Fibroblast of skin of right quadriceps (primary cell): Measurements from ENCODE around the gene ZNF462.

ENCODE experiments used
- DNase-seq: peaks from one replicate; pipeline ENCODE4 v3.0.0-alpha.2; 2013

ZNF462 gene

GRCh38 chr9:107016383-107016782, 153.4 kb downstream of the ZNF462 start:
- no peak for DNase-seq

GRCh38 chr9:107018861-107019545, 156.0 kb downstream of the ZNF462 start:
- DNase-seq: peak; percentile 78

- peak; percentile 96 for DNase-seq
These were observed 157.1 kb downstream of the ZNF462 start for GRCh38 chr9:107020040-107020530.

- DNase-seq: no peak
These were observed 161.2 kb downstream of the ZNF462 start for GRCh38 chr9:107024193-107024592.

- no peak for DNase-seq
These were observed 162.5 kb downstream of the ZNF462 start for GRCh38 chr9:107025260-107026035.

- no peak for DNase-seq
These were observed 166.2 kb downstream of the ZNF462 start for GRCh38 chr9:107029146-107029545.

- no peak for DNase-seq
These were observed 171.0 kb downstream of the ZNF462 start for GRCh38 chr9:107033966-107034365.

GRCh38 chr9:107034831-107035230, 171.9 kb downstream of the ZNF462 start:
- no peak for DNase-seq

GRCh38 chr9:107036367-107036766, 173.4 kb downstream of the ZNF462 start:
- DNase-seq: no peak

GRCh38 chr9:107039542-107039941, 176.6 kb downstream of the ZNF462 start:
- DNase-seq: peak; percentile 95

- no peak for DNase-seq
These were observed 179.6 kb downstream of the ZNF462 start for GRCh38 chr9:107042606-107043005.

- DNase-seq: no peak
These were observed 180.9 kb downstream of the ZNF462 start for GRCh38 chr9:107043886-107044285.

- DNase-seq: no peak
These were observed 181.9 kb downstream of the ZNF462 start for GRCh38 chr9:107044872-107045271.

- no peak for DNase-seq
These were observed 183.7 kb downstream of the ZNF462 start for GRCh38 chr9:107046692-107047091.

GRCh38 chr9:107049046-107049802, 186.3 kb downstream of the ZNF462 start:
- DNase-seq: no peak

GRCh38 chr9:107049803-107050184, 186.8 kb downstream of the ZNF462 start:
- no peak for DNase-seq

GRCh38 chr9:107051392-107051791, 188.4 kb downstream of the ZNF462 start:
- no peak for DNase-seq

- DNase-seq: no peak
These were observed 191.2 kb downstream of the ZNF462 start for GRCh38 chr9:107054146-107054545.

- no peak for DNase-seq
These were observed 196.3 kb downstream of the ZNF462 start for GRCh38 chr9:107059220-107059619.

GRCh38 chr9:107060062-107060461, 197.1 kb downstream of the ZNF462 start:
- no peak for DNase-seq
